HEK293 (cell line): ENCODE measurements around the gene ICAM2.

Source experiments
- GLIS2 ChIP-seq: fragments of 450-650 bp; formaldehyde crosslinking; IDR thresholded peaks from 2 replicates; pipeline ENCODE4 v1.5.1; 2016; ENCODE audit warnings: missing biosample characterization, missing genetic modification characterization
- SETDB1 ChIP-seq: IDR thresholded peaks from one replicate; pipeline ENCODE4 v1.6.1; 2017; ENCODE audit warnings: mild to moderate bottlenecking, low read length, moderate library complexity, mixed read lengths; ENCODE audit not compliant: insufficient read length
- ZBTB20 ChIP-seq: fragments of 450-650 bp; formaldehyde crosslinking; IDR thresholded peaks from 2 replicates; pipeline ENCODE4 v1.5.1; 2016; ENCODE audit warnings: missing biosample characterization, missing genetic modification characterization
- ZNF202 ChIP-seq: fragments of 450-650 bp; formaldehyde crosslinking; IDR thresholded peaks from 2 replicates; pipeline ENCODE4 v1.5.1; 2016; ENCODE audit warnings: missing biosample characterization, missing genetic modification characterization, borderline replicate concordance
- ZNF501 ChIP-seq: fragments of 450-650 bp; formaldehyde crosslinking; IDR thresholded peaks from 2 replicates; pipeline ENCODE4 v1.5.1; 2016; ENCODE audit warnings: missing biosample characterization, missing genetic modification characterization
- ZNF623 ChIP-seq: fragments of 450-650 bp; formaldehyde crosslinking; IDR thresholded peaks from 2 replicates; pipeline ENCODE4 v1.5.1; 2016; ENCODE audit warnings: missing biosample characterization, missing genetic modification characterization
- ZNF777 ChIP-seq: fragments of 450-650 bp; formaldehyde crosslinking; IDR thresholded peaks from 2 replicates; pipeline ENCODE4 v1.5.1; 2017; ENCODE audit warnings: missing biosample characterization, missing genetic modification characterization, borderline replicate concordance
- ZNF792 ChIP-seq: fragments of 450-650 bp; formaldehyde crosslinking; IDR thresholded peaks from 2 replicates; pipeline ENCODE4 v1.5.1; 2016; ENCODE audit warnings: missing biosample characterization, missing genetic modification characterization
- TF ChIP-seq, protein P1 (sequence below): fragments of 450-650 bp; formaldehyde crosslinking; IDR thresholded peaks from 2 replicates; pipeline ENCODE4 v1.5.1; 2016; ENCODE audit warnings: missing biosample characterization, missing genetic modification characterization
- TF ChIP-seq, protein P2 (sequence below): fragments of 450-650 bp; formaldehyde crosslinking; IDR thresholded peaks from 2 replicates; pipeline ENCODE4 v1.5.1; 2016; ENCODE audit warnings: missing biosample characterization, missing genetic modification characterization

DNA sequence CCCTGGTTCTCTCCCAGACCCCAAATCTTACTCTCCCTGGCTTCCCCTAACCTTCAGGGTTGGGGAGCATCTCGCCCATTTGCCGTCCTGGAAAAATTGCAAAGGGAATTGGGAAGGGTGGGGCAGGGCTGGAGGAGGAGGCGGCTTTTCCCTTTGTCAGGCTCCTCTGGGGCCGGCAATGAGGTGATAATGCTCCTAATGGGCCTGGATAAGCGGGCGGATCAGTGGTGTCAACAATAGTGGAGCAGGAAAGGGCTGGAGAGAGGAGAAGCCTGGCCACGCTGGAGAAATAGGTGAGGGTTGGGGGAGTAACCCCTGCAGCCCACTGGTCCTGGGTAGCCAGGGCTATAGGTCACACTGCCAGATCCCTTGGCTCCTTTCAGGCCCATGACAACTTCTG, 60.0 kb downstream of the ICAM2 start:
- no peak for TF ChIP-seq ZNF202
- TF ChIP-seq, protein P1, sequence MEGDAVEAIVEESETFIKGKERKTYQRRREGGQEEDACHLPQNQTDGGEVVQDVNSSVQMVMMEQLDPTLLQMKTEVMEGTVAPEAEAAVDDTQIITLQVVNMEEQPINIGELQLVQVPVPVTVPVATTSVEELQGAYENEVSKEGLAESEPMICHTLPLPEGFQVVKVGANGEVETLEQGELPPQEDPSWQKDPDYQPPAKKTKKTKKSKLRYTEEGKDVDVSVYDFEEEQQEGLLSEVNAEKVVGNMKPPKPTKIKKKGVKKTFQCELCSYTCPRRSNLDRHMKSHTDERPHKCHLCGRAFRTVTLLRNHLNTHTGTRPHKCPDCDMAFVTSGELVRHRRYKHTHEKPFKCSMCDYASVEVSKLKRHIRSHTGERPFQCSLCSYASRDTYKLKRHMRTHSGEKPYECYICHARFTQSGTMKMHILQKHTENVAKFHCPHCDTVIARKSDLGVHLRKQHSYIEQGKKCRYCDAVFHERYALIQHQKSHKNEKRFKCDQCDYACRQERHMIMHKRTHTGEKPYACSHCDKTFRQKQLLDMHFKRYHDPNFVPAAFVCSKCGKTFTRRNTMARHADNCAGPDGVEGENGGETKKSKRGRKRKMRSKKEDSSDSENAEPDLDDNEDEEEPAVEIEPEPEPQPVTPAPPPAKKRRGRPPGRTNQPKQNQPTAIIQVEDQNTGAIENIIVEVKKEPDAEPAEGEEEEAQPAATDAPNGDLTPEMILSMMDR (tag by site-specific recombination), result no peak
- TF ChIP-seq ZNF501 (tag by site-specific recombination), result no peak
- TF ChIP-seq, protein P2, sequence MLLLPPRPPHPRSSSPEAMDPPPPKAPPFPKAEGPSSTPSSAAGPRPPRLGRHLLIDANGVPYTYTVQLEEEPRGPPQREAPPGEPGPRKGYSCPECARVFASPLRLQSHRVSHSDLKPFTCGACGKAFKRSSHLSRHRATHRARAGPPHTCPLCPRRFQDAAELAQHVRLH (tag by site-specific recombination), result no peak
- no peak for TF ChIP-seq ZNF777 (tag by site-specific recombination)
- no peak for TF ChIP-seq GLIS2 (tag by site-specific recombination)
- TF ChIP-seq ZBTB20 (tag by site-specific recombination), result no peak
- no peak for TF ChIP-seq ZNF623 (tag by site-specific recombination)
- no peak for TF ChIP-seq ZNF792 (tag by site-specific recombination)
- TF ChIP-seq SETDB1, result no peak
